ENCODE results near the gene VPS51. TPM values are rescaled to one million over a fixed set of nuclear protein-coding genes. Genes with fewer than 3 reads are reported as not detected.

Gene VPS51
- total and polyA plus RNA-seq, 2 of the 13 experiments (the other 11 are each of a cell fraction or from before 2014, with no cell fraction given), result 76.3 to 90.6 TPM

- TF ChIP-seq ZNF788 (CRISPR knock-in tag; IDR thresholded peaks at IDR 0.05; ENCODE audit: borderline replicate concordance) (peak; percentile 76; the same call in 1 of the 2 replicates), MXD4 (CRISPR knock-in tag; IDR thresholded peaks at IDR 0.05) (peak; percentile 75; the same call in 1 of the 2 replicates), U2AF2 (IDR thresholded peaks at IDR 0.05; ENCODE audit: low read depth, low read length) (no peak), ZNF878 (CRISPR knock-in tag; IDR thresholded peaks at IDR 0.05) (0 out of 2 replicates have a peak, but pooled peaks have one; percentile 34), IRX3 (CRISPR knock-in tag; IDR thresholded peaks at IDR 0.05; ENCODE audit: borderline replicate concordance, low read depth) (no peak), MXD3 (CRISPR knock-in tag; IDR thresholded peaks at IDR 0.05) (no peak; the same call in 1 of the 2 replicates), ZNF430 (CRISPR knock-in tag; IDR thresholded peaks at IDR 0.05) (peak; percentile 72; the same call in 1 of the 2 replicates), ZNF605 (CRISPR knock-in tag; IDR thresholded peaks at IDR 0.05) (peak; percentile 31; the same call in 1 of the 2 replicates), ZNF503 (CRISPR knock-in tag; IDR thresholded peaks at IDR 0.05) (peak; percentile 16; the same call in 1 of the 2 replicates), POLR2AphosphoS2 (IDR thresholded peaks at IDR 0.05; ENCODE audit: low read depth, low read length) (peak; percentile 80; the same call in 1 of the 2 replicates), JDP2 (CRISPR knock-in tag; IDR thresholded peaks at IDR 0.05; ENCODE audit: borderline replicate concordance) (no peak; the same call in 1 of the 2 replicates), MTA3 (CRISPR knock-in tag; IDR thresholded peaks at IDR 0.05) (no peak), ZNF432 (CRISPR knock-in tag; IDR thresholded peaks at IDR 0.05; ENCODE audit: borderline replicate concordance) (no peak), SNAPC4 (CRISPR knock-in tag; IDR thresholded peaks at IDR 0.05) (peak; percentile 89), SRSF1 (optimal IDR thresholded peaks at IDR 0.05; ENCODE audit: low read depth, low read length) (peak; percentile 23), SNAPC2 (CRISPR knock-in tag; IDR thresholded peaks at IDR 0.05) (no peak)
- TF ChIP-seq, protein P1, sequence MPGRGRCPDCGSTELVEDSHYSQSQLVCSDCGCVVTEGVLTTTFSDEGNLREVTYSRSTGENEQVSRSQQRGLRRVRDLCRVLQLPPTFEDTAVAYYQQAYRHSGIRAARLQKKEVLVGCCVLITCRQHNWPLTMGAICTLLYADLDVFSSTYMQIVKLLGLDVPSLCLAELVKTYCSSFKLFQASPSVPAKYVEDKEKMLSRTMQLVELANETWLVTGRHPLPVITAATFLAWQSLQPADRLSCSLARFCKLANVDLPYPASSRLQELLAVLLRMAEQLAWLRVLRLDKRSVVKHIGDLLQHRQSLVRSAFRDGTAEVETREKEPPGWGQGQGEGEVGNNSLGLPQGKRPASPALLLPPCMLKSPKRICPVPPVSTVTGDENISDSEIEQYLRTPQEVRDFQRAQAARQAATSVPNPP (CRISPR knock-in tag; IDR thresholded peaks at IDR 0.05), result 0 out of 2 replicates have a peak, but pooled peaks have one; percentile 31
- TF ChIP-seq, protein P2, sequence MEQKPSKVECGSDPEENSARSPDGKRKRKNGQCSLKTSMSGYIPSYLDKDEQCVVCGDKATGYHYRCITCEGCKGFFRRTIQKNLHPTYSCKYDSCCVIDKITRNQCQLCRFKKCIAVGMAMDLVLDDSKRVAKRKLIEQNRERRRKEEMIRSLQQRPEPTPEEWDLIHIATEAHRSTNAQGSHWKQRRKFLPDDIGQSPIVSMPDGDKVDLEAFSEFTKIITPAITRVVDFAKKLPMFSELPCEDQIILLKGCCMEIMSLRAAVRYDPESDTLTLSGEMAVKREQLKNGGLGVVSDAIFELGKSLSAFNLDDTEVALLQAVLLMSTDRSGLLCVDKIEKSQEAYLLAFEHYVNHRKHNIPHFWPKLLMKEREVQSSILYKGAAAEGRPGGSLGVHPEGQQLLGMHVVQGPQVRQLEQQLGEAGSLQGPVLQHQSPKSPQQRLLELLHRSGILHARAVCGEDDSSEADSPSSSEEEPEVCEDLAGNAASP (CRISPR knock-in tag; IDR thresholded peaks at IDR 0.05; ENCODE audit: borderline replicate concordance), result no peak; the same call in 1 of the 2 replicates
These were observed 38.4 kb downstream of the VPS51 start, which contains the start of gene SYVN1 (continued) for GRCh38 chr11:65134240-65134951.
